Stimulated activated naive B cell treated with anti-CD40 and anti-IgM and Interleukin-4, amounts not matched to agents 10 μg/mL and 1 μg/mL and 100 μg/mL, for 72 hours (primary cell): ENCODE measurements around the gene METTL15.
"Not testable (repeated sequence)": the region's sequence is repeated elsewhere in the genome, so short reads cannot be mapped to it uniquely, and the experiment has no call there.

Experiments
- ATAC-seq, 2 donors: fragments of 150-1000 bp; cut with Tn5 transposase; replicated peaks; 2 replicates each; pipeline ENCODE4 v1.10.0; 2021; ENCODE audit warnings: moderate library complexity in 1 of 2
- DNase-seq: peaks from one replicate; pipeline ENCODE4 v3.0.0; 2021
- H3K27ac Mint-ChIP-seq: one replicate; pipeline ENCODE4 v1.8.0; 2022; ENCODE audit warnings: mild to moderate bottlenecking, mixed read lengths
- H3K27me3 Mint-ChIP-seq, 2 donors: one replicate each; pipeline ENCODE4 v1.8.0; 2022; ENCODE audit warnings: mixed read lengths in 2 of 2
- H3K36me3 Mint-ChIP-seq, 2 donors: one replicate each; pipeline ENCODE4 v1.8.0; 2022; ENCODE audit warnings: mixed read lengths in 2 of 2, mild to moderate bottlenecking in 1 of 2
- H3K4me1 Mint-ChIP-seq, 2 donors: one replicate each; pipeline ENCODE4 v1.8.0; 2022; ENCODE audit warnings: mixed read lengths in 2 of 2, mild to moderate bottlenecking in 1 of 2
- H3K4me3 Mint-ChIP-seq, 2 donors: one replicate each; pipeline ENCODE4 v1.8.0; 2022; ENCODE audit warnings: mild to moderate bottlenecking in 2 of 2, mixed read lengths in 2 of 2, moderate library complexity in 1 of 2
- H3K9me3 Mint-ChIP-seq, 2 donors: one replicate each; pipeline ENCODE4 v1.8.0; 2022; ENCODE audit warnings: mixed read lengths in 2 of 2, mild to moderate bottlenecking in 1 of 2

The METTL15 gene

DNA sequence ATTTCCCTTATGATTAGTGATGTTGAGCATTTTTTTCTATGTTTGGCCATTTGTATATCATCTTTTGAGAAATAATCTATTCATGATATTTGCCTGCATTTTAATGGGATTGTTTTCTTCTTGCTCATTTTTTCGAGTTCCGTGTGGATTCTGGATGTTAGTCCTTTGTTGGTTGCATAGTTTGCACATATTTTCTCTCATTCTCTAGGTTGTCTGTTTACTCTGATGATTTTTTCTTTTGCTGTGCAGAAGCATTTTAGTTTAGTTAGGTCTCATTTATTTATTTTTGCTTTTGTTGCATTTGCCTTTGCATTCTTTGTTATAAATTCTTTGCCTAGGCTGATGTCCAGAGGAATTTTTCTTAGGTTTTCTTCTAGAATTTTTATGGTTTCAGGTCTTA lies 87.3 kb downstream of the METTL15 start:
- no peak for DNase-seq
- no peak overlapping the region for H3K27ac Mint-ChIP-seq
- no peak overlapping the region for H3K4me3 Mint-ChIP-seq
- peaks cover 4 to 7% of the 10 kb centered on the region in 2 donors for H3K9me3 Mint-ChIP-seq
- H3K27me3 Mint-ChIP-seq, result no peaks in the 10 kb centered on the region
- ATAC-seq, result no peak
- H3K36me3 Mint-ChIP-seq, result peaks cover 21 to 28% of the 10 kb centered on the region in 2 donors
- H3K4me1 Mint-ChIP-seq, result no peaks in the 10 kb centered on the region

GRCh38 chr11:28209906-28210305 lies 101.7 kb downstream of the METTL15 start:
- Mint-ChIP-seq H3K4me1 (peaks cover 14 to 17% of the 10 kb centered on the region in 2 donors), H3K36me3 (peaks cover 12 to 30% of the 10 kb centered on the region in 2 donors), H3K27ac (no peak overlapping the region), H3K27me3 (no peaks in the 10 kb centered on the region), H3K9me3 (no peaks in the 10 kb centered on the region), H3K4me3 (no peak overlapping the region)
- ATAC-seq, result no peak
- DNase-seq, result no peak

- H3K9me3 Mint-ChIP-seq, H3K27me3 Mint-ChIP-seq, H3K27ac Mint-ChIP-seq, DNase-seq, ATAC-seq, H3K4me3 Mint-ChIP-seq: not testable (repeated sequence)
- Mint-ChIP-seq H3K4me1 (peaks cover 16 to 35% of the 10 kb centered on the region in 2 donors), H3K36me3 (peaks cover 26 to 44% of the 10 kb centered on the region in 2 donors)
These were observed 113.9 kb downstream of the METTL15 start for GRCh38 chr11:28222063-28222462.

DNA sequence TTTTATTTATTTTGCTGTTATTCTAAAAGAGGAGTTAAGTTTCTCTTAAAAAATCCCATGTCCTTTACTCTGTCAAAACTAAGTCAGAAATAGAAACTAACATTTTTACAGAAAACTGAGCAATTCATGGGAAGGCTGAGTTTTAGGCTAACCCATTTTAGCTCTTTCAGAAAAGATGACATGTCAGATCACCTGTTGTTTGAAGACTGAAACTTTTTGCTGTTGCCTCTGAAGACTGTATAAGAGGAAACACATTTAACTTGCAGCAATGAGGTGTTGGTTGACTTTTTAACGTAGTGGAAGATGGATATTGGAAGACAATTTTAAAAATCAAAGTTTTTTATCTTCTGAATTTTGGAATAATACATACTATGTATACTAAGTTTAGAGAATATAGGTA lies 115.4 kb downstream of the METTL15 start:
- Mint-ChIP-seq H3K27ac (no peak overlapping the region), H3K4me3 (no peak overlapping the region), H3K9me3 (no peaks in the 10 kb centered on the region), H3K27me3 (no peaks in the 10 kb centered on the region), H3K4me1 (peaks cover 17 to 33% of the 10 kb centered on the region in 2 donors), H3K36me3 (peaks cover 16 to 32% of the 10 kb centered on the region in 2 donors)
- DNase-seq, result no peak
- ATAC-seq, result no peak

DNA sequence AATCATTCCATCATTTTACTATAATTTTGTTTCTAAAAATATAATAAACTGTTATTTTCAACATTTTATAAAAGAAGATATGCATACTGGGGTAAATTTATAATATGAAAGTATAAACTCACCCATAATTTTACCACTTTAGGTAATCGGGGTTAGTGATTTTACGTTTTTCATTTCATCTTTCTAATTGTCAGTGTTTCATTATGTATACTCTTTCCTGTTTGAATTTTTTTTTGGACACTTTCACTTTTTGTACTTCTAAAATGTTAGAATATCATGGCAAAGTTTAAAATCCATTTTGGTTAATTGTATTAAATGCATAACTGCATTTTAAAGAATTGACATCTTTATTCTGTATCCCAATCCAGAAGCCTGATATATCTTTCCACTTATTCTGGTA lies 115.8 kb downstream of the METTL15 start:
- no peak overlapping the region for H3K27ac Mint-ChIP-seq
- ATAC-seq, result no peak
- peaks cover 14 to 29% of the 10 kb centered on the region in 2 donors for H3K36me3 Mint-ChIP-seq
- no peaks in the 10 kb centered on the region for H3K27me3 Mint-ChIP-seq
- no peak for DNase-seq
- H3K9me3 Mint-ChIP-seq, result no peaks in the 10 kb centered on the region
- H3K4me1 Mint-ChIP-seq, result peaks cover 17 to 28% of the 10 kb centered on the region in 2 donors
- H3K4me3 Mint-ChIP-seq, result no peak overlapping the region

GRCh38 chr11:28227460-28227859 lies 119.3 kb downstream of the METTL15 start:
- Mint-ChIP-seq H3K36me3 (peaks cover 10 to 16% of the 10 kb centered on the region in 2 donors), H3K4me3 (no peak overlapping the region), H3K27ac (no peak overlapping the region), H3K4me1 (peaks cover 5 to 6% of the 10 kb centered on the region in 2 donors), H3K9me3 (no peaks in the 10 kb centered on the region), H3K27me3 (no peaks in the 10 kb centered on the region)
- ATAC-seq (peak in 1 of 2 donors; percentile 36), DNase-seq (no peak)

DNA sequence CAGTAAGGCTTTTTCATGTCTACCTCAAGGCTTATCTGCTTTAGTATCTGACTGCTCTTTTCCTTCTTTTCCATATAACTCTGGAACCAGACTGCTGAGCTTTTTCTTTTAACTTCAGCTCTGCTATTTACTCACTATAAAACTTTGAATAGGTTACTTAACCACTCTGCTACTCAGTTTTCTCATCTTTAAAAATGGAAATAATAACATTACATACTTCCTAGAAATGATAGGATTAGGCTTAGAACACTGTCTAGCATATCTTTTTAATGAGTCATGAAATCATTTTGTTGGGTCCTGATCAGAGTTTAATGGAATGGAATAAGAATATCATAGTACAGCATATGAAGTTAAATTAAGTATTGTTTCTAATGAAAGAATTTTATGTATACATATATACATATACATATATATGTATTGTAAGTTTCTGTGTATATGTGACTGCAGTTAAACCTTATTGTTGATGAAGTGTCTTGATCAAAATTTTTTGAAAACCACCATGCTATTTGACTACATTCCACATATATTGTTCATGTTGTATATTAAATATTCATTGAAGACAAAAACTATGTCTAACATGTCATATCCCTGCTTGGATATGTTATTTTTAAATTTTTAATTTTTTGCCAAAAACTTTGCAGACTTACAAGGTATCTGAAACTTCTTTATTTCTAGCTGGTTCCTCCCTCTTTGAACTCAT lies 120.2 kb downstream of the METTL15 start:
- Mint-ChIP-seq H3K4me3 (no peak overlapping the region), H3K27ac (no peak overlapping the region), H3K27me3 (no peaks in the 10 kb centered on the region), H3K9me3 (no peaks in the 10 kb centered on the region), H3K36me3 (peaks cover 10 to 16% of the 10 kb centered on the region in 2 donors), H3K4me1 (peaks cover 5 to 6% of the 10 kb centered on the region in 2 donors)
- DNase-seq, result no peak
- no peak for ATAC-seq

DNA sequence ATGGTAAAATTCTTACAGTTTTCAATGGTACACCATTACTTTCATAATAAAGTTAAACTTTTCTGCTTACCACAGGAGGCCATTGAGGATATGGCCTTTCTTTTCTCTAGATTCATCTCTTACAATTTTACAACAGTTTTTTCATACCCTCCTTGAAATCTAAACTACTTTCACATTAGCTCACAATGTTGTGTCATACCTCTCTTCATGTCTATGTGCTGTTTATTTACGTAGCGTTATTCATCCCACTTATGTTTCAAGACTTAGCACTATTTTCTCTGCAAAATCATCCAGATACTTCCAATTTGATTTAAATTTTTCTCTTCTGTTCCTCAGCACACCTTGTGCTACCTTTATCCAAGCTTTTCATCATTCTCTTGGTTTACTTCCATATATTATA lies 123.3 kb downstream of the METTL15 start:
- DNase-seq, result no peak
- ATAC-seq, result no peak
- H3K4me3 Mint-ChIP-seq, result no peak overlapping the region
- H3K27ac Mint-ChIP-seq, result no peak overlapping the region
- peaks cover 5 to 6% of the 10 kb centered on the region in 2 donors for H3K4me1 Mint-ChIP-seq
- H3K27me3 Mint-ChIP-seq, result no peaks in the 10 kb centered on the region
- peaks cover 16 to 25% of the 10 kb centered on the region in 2 donors for H3K36me3 Mint-ChIP-seq
- H3K9me3 Mint-ChIP-seq, result peaks cover 0 to 2% of the 10 kb centered on the region in 2 donors

DNA sequence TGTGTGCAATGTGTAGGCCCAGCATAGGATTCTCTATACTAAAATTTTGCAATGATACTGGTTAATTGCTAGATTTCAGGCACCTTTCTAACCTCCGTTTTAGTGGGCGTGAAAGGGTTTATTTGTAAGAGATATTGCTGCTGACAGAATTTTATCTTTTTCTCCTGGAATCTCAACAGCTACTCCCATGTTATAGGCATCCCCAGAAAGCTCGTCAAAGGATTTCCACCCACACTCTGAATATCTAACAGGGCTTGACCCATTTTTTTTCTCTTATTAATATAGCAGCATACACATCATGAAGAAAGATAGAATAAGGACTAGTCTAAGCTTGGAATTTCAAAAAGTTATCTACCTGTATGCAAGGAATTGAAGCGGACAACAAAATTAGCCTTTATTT lies 124.5 kb downstream of the METTL15 start:
- no peak overlapping the region for H3K27ac Mint-ChIP-seq
- no peak overlapping the region for H3K4me3 Mint-ChIP-seq
- no peaks in the 10 kb centered on the region for H3K27me3 Mint-ChIP-seq
- peaks cover 18 to 32% of the 10 kb centered on the region in 2 donors for H3K36me3 Mint-ChIP-seq
- H3K4me1 Mint-ChIP-seq, result peaks cover under 1 to 6% of the 10 kb centered on the region in 2 donors
- ATAC-seq (no peak), DNase-seq (no peak)
- H3K9me3 Mint-ChIP-seq, result peaks cover 0 to 4% of the 10 kb centered on the region in 2 donors

GRCh38 chr11:28241760-28242159 lies 133.6 kb downstream of the METTL15 start:
- ATAC-seq (no peak), DNase-seq (no peak)
- H3K4me3 Mint-ChIP-seq, result no peak overlapping the region
- peaks cover 1 to 5% of the 10 kb centered on the region in 2 donors for H3K4me1 Mint-ChIP-seq
- peaks cover 4 to 6% of the 10 kb centered on the region in 2 donors for H3K9me3 Mint-ChIP-seq
- peaks cover 22 to 38% of the 10 kb centered on the region in 2 donors for H3K36me3 Mint-ChIP-seq
- H3K27me3 Mint-ChIP-seq, result no peaks in the 10 kb centered on the region
- no peak overlapping the region for H3K27ac Mint-ChIP-seq

DNA sequence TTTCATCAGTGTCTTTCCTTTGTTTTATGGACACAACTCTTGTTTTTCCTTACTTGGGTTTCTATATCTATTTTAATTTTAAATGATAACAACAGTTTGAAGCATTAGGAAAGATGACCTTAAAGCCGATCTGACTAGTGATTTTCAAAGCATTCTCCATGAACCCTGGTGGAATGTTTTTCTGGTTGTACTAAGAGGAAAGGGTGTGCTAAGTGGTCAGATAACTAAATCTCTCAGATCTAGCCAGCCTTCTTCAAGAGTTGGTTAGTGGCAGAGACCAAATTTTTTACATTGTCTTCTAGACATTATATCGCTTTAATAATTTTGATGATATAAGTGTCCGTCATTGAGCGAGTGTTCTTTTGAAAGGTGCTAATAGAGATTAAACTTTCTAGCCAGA lies 134.4 kb downstream of the METTL15 start:
- H3K27ac Mint-ChIP-seq, result no peak overlapping the region
- peaks cover 4% of the 10 kb centered on the region in 2 donors for H3K9me3 Mint-ChIP-seq
- ATAC-seq (no peak), DNase-seq (no peak)
- H3K4me1 Mint-ChIP-seq, result peaks cover 0 to 1% of the 10 kb centered on the region in 2 donors
- no peak overlapping the region for H3K4me3 Mint-ChIP-seq
- no peaks in the 10 kb centered on the region for H3K27me3 Mint-ChIP-seq
- peaks cover 19 to 31% of the 10 kb centered on the region in 2 donors for H3K36me3 Mint-ChIP-seq

GRCh38 chr11:28243061-28243460 lies 134.9 kb downstream of the METTL15 start:
- Mint-ChIP-seq H3K4me1 (peaks cover 0 to 1% of the 10 kb centered on the region in 2 donors), H3K27me3 (no peaks in the 10 kb centered on the region), H3K27ac (no peak overlapping the region), H3K36me3 (peaks cover 19 to 31% of the 10 kb centered on the region in 2 donors), H3K4me3 (no peak overlapping the region), H3K9me3 (peaks cover 4% of the 10 kb centered on the region in 2 donors)
- DNase-seq (no peak), ATAC-seq (no peak)

GRCh38 chr11:28243581-28243980 lies 135.4 kb downstream of the METTL15 start:
- ATAC-seq (no peak), DNase-seq (no peak)
- Mint-ChIP-seq H3K27me3 (no peaks in the 10 kb centered on the region), H3K9me3 (peaks cover 4 to 7% of the 10 kb centered on the region in 2 donors), H3K36me3 (peaks cover 22 to 29% of the 10 kb centered on the region in 2 donors), H3K4me1 (peaks cover 0 to 1% of the 10 kb centered on the region in 2 donors), H3K4me3 (no peak overlapping the region), H3K27ac (no peak overlapping the region)

- no peaks in the 10 kb centered on the region for H3K27me3 Mint-ChIP-seq
- H3K4me1 Mint-ChIP-seq, result peaks cover 0 to 1% of the 10 kb centered on the region in 2 donors
- H3K4me3 Mint-ChIP-seq, result no peak overlapping the region
- H3K9me3 Mint-ChIP-seq, result peaks cover 4 to 11% of the 10 kb centered on the region in 2 donors
- DNase-seq (no peak), ATAC-seq (no peak)
- H3K36me3 Mint-ChIP-seq, result peaks cover 19 to 24% of the 10 kb centered on the region in 2 donors
- no peak overlapping the region for H3K27ac Mint-ChIP-seq
These were observed 136.9 kb downstream of the METTL15 start for GRCh38 chr11:28245131-28245530.

GRCh38 chr11:28250192-28250591 lies 142.0 kb downstream of the METTL15 start:
- H3K4me3 Mint-ChIP-seq, result no peak overlapping the region
- peaks cover 8 to 22% of the 10 kb centered on the region in 2 donors for H3K9me3 Mint-ChIP-seq
- ATAC-seq (no peak), DNase-seq (no peak)
- H3K27ac Mint-ChIP-seq, result no peak overlapping the region
- H3K4me1 Mint-ChIP-seq, result peaks cover 0 to 4% of the 10 kb centered on the region in 2 donors
- H3K27me3 Mint-ChIP-seq, result no peaks in the 10 kb centered on the region
- H3K36me3 Mint-ChIP-seq, result peaks cover 27 to 37% of the 10 kb centered on the region in 2 donors
